HL-60 (cell line): Measurements from ENCODE around the gene NONO.

Source experiments
- DNase-seq, 2 experiments: peaks; one replicate each; pipeline ENCODE4 v3.0.0-alpha.2; 2010 to 2020; ENCODE audit warnings: low read depth in 1 of 2, low spot score in 1 of 2
- H3K27ac ChIP-seq: fragments of 250-450 bp; sonication (Bioruptor Pico); replicated peaks from 2 replicates; pipeline ENCODE4 v1.5.1; 2020; ENCODE audit warnings: mild to moderate bottlenecking, moderate library complexity
- H3K27me3 ChIP-seq: fragments of 250-450 bp; sonication (Bioruptor Pico); 2 replicates; pipeline ENCODE4 v1.5.1; 2021; ENCODE audit warnings: mild to moderate bottlenecking, moderate library complexity; ENCODE audit not compliant: insufficient read depth, poor library complexity, severe bottlenecking
- H3K4me3 ChIP-seq: replicated peaks from 2 replicates; pipeline ENCODE4 v1.5.1; 2011; ENCODE audit warnings: mild to moderate bottlenecking, control low read depth, low read length; ENCODE audit not compliant: insufficient read depth
- CTCF ChIP-seq: IDR thresholded peaks from one replicate; pipeline ENCODE4 v1.5.1; 2011; ENCODE audit warnings: low read length, control low read depth, inconsistent platforms; ENCODE audit not compliant: insufficient read depth
- GABPA ChIP-seq: IDR thresholded peaks from 2 replicates; pipeline ENCODE4 v1.6.1; 2012; ENCODE audit warnings: low read depth
- POLR2AphosphoS5 ChIP-seq: IDR thresholded peaks from 2 replicates; pipeline ENCODE4 v1.6.1; 2012; ENCODE audit warnings: low read depth
- SPI1 ChIP-seq: IDR thresholded peaks from 2 replicates; pipeline ENCODE4 v1.6.1; 2012; ENCODE audit warnings: low read depth, mild to moderate bottlenecking, borderline replicate concordance
- TF ChIP-seq, protein P1 (sequence below): IDR thresholded peaks from 2 replicates; pipeline ENCODE4 v1.6.1; 2012; ENCODE audit warnings: low read depth; ENCODE audit not compliant: insufficient replicate concordance

The NONO gene

GRCh38 chrX:71251466-71251973, 31.9 kb upstream of the NONO start:
- no peak overlapping the region for H3K27ac ChIP-seq
- peak in 1 of 2 experiments; percentile 35 for DNase-seq
- no peaks in the 10 kb centered on the region for H3K27me3 ChIP-seq
- no peak overlapping the region for H3K4me3 ChIP-seq
- TF ChIP-seq, protein P1, sequence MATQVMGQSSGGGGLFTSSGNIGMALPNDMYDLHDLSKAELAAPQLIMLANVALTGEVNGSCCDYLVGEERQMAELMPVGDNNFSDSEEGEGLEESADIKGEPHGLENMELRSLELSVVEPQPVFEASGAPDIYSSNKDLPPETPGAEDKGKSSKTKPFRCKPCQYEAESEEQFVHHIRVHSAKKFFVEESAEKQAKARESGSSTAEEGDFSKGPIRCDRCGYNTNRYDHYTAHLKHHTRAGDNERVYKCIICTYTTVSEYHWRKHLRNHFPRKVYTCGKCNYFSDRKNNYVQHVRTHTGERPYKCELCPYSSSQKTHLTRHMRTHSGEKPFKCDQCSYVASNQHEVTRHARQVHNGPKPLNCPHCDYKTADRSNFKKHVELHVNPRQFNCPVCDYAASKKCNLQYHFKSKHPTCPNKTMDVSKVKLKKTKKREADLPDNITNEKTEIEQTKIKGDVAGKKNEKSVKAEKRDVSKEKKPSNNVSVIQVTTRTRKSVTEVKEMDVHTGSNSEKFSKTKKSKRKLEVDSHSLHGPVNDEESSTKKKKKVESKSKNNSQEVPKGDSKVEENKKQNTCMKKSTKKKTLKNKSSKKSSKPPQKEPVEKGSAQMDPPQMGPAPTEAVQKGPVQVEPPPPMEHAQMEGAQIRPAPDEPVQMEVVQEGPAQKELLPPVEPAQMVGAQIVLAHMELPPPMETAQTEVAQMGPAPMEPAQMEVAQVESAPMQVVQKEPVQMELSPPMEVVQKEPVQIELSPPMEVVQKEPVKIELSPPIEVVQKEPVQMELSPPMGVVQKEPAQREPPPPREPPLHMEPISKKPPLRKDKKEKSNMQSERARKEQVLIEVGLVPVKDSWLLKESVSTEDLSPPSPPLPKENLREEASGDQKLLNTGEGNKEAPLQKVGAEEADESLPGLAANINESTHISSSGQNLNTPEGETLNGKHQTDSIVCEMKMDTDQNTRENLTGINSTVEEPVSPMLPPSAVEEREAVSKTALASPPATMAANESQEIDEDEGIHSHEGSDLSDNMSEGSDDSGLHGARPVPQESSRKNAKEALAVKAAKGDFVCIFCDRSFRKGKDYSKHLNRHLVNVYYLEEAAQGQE = no peak
- TF ChIP-seq GABPA (no peak), POLR2AphosphoS5 (no peak), CTCF (no peak), SPI1 (no peak)

DNA sequence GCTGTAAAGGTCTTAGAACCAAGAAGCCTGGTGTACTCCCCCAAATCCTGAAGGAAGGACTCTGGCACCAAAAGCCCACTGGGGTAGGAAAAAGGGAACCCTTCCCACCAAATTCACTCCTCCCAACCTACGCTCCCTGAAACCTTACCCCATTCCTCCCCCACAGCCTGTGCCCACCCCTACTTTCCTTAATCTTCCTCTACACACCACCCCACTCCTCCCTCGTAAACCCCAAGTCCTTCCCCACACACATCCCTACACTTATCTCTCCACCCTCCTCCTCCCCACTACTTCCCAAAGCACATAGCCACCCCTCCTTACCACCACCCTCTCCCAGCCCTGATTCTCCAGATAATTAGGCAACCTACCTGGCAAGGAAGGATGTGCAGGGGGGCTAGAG, 31.2 kb upstream of the NONO start:
- no peak for DNase-seq
- H3K27ac ChIP-seq = no peak overlapping the region
- no peaks in the 10 kb centered on the region for H3K27me3 ChIP-seq
- no peak overlapping the region for H3K4me3 ChIP-seq
- TF ChIP-seq GABPA = no peak
- TF ChIP-seq POLR2AphosphoS5 = no peak
- no peak for TF ChIP-seq CTCF
- TF ChIP-seq SPI1 = no peak
- TF ChIP-seq, protein P1 = no peak

DNA sequence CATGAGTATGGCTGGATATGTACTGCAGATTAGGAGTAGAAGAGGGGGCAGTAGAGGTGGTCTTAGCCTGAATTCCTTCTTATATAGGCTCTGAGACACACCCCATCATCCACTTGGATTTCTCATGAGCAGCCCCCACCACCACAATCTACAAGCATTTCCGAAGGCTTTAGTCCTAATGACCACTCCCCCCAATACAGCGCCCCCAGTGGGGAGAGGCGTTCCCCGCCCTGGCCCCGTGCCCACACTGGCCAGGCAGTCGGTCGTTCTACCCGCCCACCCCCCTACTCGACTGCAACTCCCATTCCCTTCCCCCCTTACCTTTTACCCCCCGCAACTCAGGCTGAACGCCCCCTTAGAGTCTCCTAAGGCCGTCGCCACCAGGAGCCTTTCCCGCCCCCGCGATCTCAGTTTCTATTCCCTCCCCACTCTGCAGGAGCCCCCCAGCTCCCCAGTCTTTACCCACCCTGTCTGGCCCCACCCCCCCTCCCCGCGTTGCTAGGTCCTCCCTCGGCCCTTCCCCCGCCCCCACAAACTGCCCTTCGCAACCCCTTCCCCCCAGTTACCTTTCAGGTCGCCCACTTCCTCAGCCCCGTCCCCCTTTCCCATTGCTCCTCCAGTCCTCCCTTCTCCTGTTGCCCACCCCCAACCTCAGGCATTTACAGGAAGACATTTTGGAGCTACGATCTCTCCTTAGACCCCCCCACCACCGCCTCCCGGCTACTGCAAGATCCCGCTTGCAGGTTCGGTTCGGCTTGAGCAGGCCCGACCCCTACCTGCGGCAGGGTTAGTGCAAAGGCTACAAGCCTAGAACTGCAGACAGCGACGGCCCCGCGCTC, 30.0 kb upstream of the NONO start:
- TF ChIP-seq SPI1 (no peak), CTCF (peak; percentile 21)
- Histone ChIP-seq H3K27ac (peak overlapping the region; percentile 88), H3K27me3 (no peaks in the 10 kb centered on the region), H3K4me3 (peak overlapping the region; percentile 53)
- DNase-seq = peak in 1 of 2 experiments; percentile 45
